Adrenal gland (tissue), 12 donors: Measurements from ENCODE around the gene VASH1. TPM values are rescaled to one million over a fixed set of nuclear protein-coding genes. Genes with fewer than 3 reads are reported as not detected.

Source experiments
- DNase-seq, 7 donors: peaks; one replicate each; pipeline ENCODE4 v3.0.0-alpha.2; 2019 to 2020
- H3K27ac ChIP-seq, 5 donors: fragments of 200-600 bp; sonication (generic) in 4 of 5; 1 replicate in 3 of 5; 2 replicates in 2 of 5; pipeline versions ENCODE4 v1.5.1 to v1.8.0; 2016 to 2020; ENCODE audit warnings: mild to moderate bottlenecking in 1 of 5
- H3K27me3 ChIP-seq: fragments of 200-600 bp; 2 replicates; pipeline ENCODE4 v1.8.0; 2021
- H3K36me3 ChIP-seq, 2 donors: fragments of 200-600 bp; replicated peaks in 1 of 2; 1 replicate in 1 of 2; 2 replicates in 1 of 2; pipeline versions ENCODE4 v1.5.1 to v1.8.0; 2018 to 2022
- H3K4me1 ChIP-seq, 2 donors: fragments of 200-600 bp; replicated peaks in 1 of 2; 1 replicate in 1 of 2; 2 replicates in 1 of 2; pipeline versions ENCODE4 v1.5.1 to v1.8.0; 2018 to 2021
- H3K4me3 ChIP-seq, 4 donors: fragments of 200-600 bp; sonication (generic) in 3 of 4; one replicate each; pipeline ENCODE4 v1.5.1; 2016 to 2018
- H3K9me3 ChIP-seq, 3 donors: fragments of 200-600 bp; sonication (generic) in 1 of 3; replicated peaks in 1 of 3; 1 replicate in 2 of 3; 2 replicates in 1 of 3; pipeline versions ENCODE4 v1.5.1 to v1.8.0; 2016 to 2021
- CTCF ChIP-seq, 6 experiments: fragments of 450-650 bp in 4 of 6; fragments of 200-600 bp in 2 of 6; sonication (generic) in 1 of 6; IDR thresholded peaks; 1 replicate in 5 of 6; 2 replicates in 1 of 6; pipeline versions ENCODE4 v1.5.1 to v1.8.0; 2016 to 2021; ENCODE audit warnings: antibody characterized with exemption in 6 of 6, mild to moderate bottlenecking in 2 of 6, moderate library complexity in 1 of 6
- POLR2A ChIP-seq, 2 donors: fragments of 450-650 bp; IDR thresholded peaks; one replicate each; pipeline ENCODE4 v1.6.1; 2017; ENCODE audit warnings: antibody characterized with exemption in 2 of 2, mild to moderate bottlenecking in 2 of 2, moderate library complexity in 1 of 2
- WGBS, 4 donors: extraction: QIAGEN DNeasy Blood & Tissue Kit in 2 of 4; methylation state at CpG; one replicate each; pipeline versions ENCODE4 v1.1.5 to v1.1.7; 2013 to 2017; 5-methylcytosine and 5-hydroxymethylcytosine counted together
- intact Hi-C, 2 donors: fragments of 100-400 bp; cut with DNase I; formaldehyde crosslinking; loops; one replicate each; pipeline versions ENCODE4 v1.14.1 to v1.15.0; 2022 to 2023
- polyA plus RNA-seq, 3 donors: library from polyadenylated mRNA; stranded (reverse); fragments of 200-250 nt in 2 of 3; fragments of 350-450 nt in 1 of 3; fragmentation: Illumina TruSeq in 1 of 3; extraction: RNeasy Lipid Tissue Mini Kit (QIAGEN cat#74804) in 1 of 3; gene quantifications; one replicate each; pipeline ENCODE4 v1.2.3, GENCODE V29; 2013 to 2014
- total RNA-seq, 9 donors: library from RNA; depleted of rRNA in 4 of 9; stranded (reverse); fragments of >200 nt in 4 of 9; fragments of 120-200 nt in 1 of 9; fragmentation: NEBNext Ultra II Directional in 1 of 9; extraction: Animal tissue kit (Norgen Biotek cat#: 25700) in 1 of 9; gene quantifications; one replicate each; pipeline versions ENCODE4 v1.1.0 to v1.2.4, GENCODE V29; 2013 to 2023
- donor health status: healthy with polysubstance abuse.
- donor health status: Bipolar disorder and iron deficiency.
- donor health status: DM: yes; HTN: yes; CAD: no.
- donor health status: DM: no; HTN: no; CAD: no.
- donor health status: DM: no; HTN: no; CAD: no.
- donor health status: DM: yes; HTN: yes; CAD: no.

Gene VASH1
- total and polyA plus RNA-seq, 12 donors = 13.6 to 58.5 (median 23.9) TPM

- 45 to 65% (median 52%) methylated on average over 25 to 26 of the region's 26 CpGs for WGBS, 4 donors
- intact Hi-C loops = no loop called here
- Histone ChIP-seq H3K36me3 (no peaks in the 10 kb centered on the region), H3K27ac (peak overlapping the region in 3 of 5 donors; percentile 71 to 91 (median 74)), H3K9me3 (no peaks in the 10 kb centered on the region), H3K27me3 (no peaks in the 10 kb centered on the region), H3K4me1 (peaks cover 29 to 30% of the 10 kb centered on the region in 2 donors), H3K4me3 (peak overlapping the region in 3 of 4 donors; percentile 72 to 98 (median 72))
- DNase-seq = no peak
- no peak for TF ChIP-seq POLR2A (IDR thresholded peaks at IDR 0.05)
- no peak for TF ChIP-seq CTCF (IDR thresholded peaks at IDR 0.05)
Measured at GRCh38 chr14:76760331-76761135, 735 bp upstream of the VASH1 start.

DNA sequence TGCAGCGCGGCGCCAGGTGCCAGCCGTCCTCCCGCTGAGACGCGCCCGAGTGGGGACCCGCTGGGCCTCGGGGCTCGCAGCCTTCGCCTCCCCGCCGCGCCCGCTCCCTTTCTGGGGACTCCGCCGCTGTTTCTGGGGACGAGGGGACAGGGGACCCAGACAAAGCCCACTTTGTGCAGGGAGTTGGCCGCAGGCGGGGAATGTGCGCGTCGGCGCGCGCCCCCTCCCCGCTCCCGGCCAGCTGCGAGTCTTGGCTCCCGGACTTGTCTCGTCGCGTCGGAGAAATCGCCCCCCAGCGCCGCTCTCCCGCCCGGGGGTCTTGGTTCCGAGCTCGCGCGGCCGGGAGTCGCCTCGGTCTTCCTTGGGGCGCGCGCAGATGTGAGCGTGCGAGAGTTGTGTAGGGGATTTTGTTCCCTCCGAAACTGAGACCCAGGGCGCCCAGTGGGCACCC lies 717 bp downstream of the VASH1 start:
- H3K27ac ChIP-seq = peak overlapping the region in 4 of 5 donors; percentile 37 to 91 (median 72)

GRCh38 chr14:76762411-76763095 lies 1.3 kb downstream of the VASH1 start:
- Histone ChIP-seq H3K9me3 (no peaks in the 10 kb centered on the region), H3K27me3 (no peaks in the 10 kb centered on the region), H3K27ac (peak overlapping the region in 4 of 5 donors; percentile 37 to 91 (median 72)), H3K36me3 (no peaks in the 10 kb centered on the region), H3K4me3 (peak overlapping the region in 3 of 4 donors; percentile 72 to 98 (median 97)), H3K4me1 (peaks cover 29 to 31% of the 10 kb centered on the region in 2 donors)
- no peak for TF ChIP-seq POLR2A (IDR thresholded peaks at IDR 0.05)
- DNase-seq = peak in 1 of 7 donors; percentile 21
- WGBS, 4 donors = 13 to 31% (median 21%) methylated on average over 28 of the region's 28 CpGs
- intact Hi-C loops = no loop called here

More for the DNA sequence above, 717 bp downstream of the VASH1 start:
- no peaks in the 10 kb centered on the region for H3K9me3 ChIP-seq
- peak overlapping the region; percentile 72 to 98 (median 84) for H3K4me3 ChIP-seq
- no peak for DNase-seq
- 0 to 3% (median 1%) methylated on average over 4 to 54 of the region's 54 CpGs; no CpG with 5 or more reads in 1 of the 4 donors for WGBS, 4 donors
- H3K36me3 ChIP-seq = no peaks in the 10 kb centered on the region
- TF ChIP-seq CTCF (IDR thresholded peaks at IDR 0.05) (no peak), POLR2A (IDR thresholded peaks at IDR 0.05) (no peak)
- peaks cover 29 to 30% of the 10 kb centered on the region in 2 donors for H3K4me1 ChIP-seq
- intact Hi-C loops = no loop called here
- no peaks in the 10 kb centered on the region for H3K27me3 ChIP-seq

DNA sequence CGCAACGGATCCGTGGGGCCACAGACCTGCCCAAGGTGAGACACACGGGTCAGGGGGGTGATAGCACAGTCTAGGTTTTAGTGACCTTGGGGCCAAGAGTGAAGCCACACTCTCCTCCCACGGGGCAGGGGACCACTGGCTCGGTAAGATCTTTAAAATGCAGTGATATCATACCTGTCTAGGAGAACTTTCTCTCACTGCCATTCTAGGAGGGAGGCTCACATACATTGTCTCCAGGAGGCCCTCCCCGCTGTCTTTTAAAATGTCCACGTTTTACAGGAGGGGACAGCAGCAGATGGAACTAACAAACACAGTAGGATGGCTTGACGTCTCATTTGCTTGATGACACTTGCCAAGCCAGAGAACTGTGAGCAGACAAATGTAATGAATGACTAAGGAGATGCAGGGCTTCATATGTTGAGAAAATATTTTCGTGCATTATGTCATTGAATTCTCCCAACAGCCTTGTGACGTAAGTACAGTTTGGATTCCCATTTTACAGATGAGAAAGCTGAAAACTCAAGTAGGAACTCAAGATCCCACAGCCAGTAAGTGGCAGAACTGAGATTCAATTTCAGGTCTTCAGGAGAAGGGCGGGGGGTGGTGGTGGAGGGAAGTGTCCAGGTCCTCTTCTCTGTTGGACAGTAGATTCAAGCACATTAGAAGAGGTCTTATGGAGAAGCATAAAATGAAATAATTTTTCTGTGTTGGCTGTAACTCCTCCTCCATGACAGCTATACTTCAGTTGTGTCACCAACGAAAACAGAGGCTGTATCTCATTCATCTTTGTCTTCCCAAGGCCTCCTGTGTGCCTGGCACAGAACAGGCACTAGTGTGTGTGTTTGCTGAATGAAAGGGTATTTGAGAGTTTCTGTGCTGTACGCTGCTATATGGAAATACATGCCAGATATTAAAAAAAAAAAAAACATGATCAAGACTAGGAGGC lies 2.1 kb downstream of the VASH1 start:
- no peak for TF ChIP-seq CTCF (IDR thresholded peaks at IDR 0.05)
- no peak for TF ChIP-seq POLR2A (IDR thresholded peaks at IDR 0.05)
- Histone ChIP-seq H3K27me3 (no peaks in the 10 kb centered on the region), H3K36me3 (no peaks in the 10 kb centered on the region), H3K4me3 (peak overlapping the region in 1 of 4 donors; percentile 98), H3K27ac (peak overlapping the region in 3 of 5 donors; percentile 4 to 45 (median 37)), H3K9me3 (no peaks in the 10 kb centered on the region), H3K4me1 (peaks cover 36 to 39% of the 10 kb centered on the region in 2 donors)
- DNase-seq = peak in 2 of 7 donors; percentile 58 to 62
- intact Hi-C loops = no loop called here
- WGBS, 4 donors = 39 to 41% (median 40%) methylated on average over 14 of the region's 14 CpGs
